Right renal cortex interstitium (tissue), 3 donors: Measurements from ENCODE around the gene PCF11. TPM values are rescaled to one million over a fixed set of nuclear protein-coding genes. Genes with fewer than 3 reads are reported as not detected.
"Not testable (repeated sequence)": the region's sequence is repeated elsewhere in the genome, so short reads cannot be mapped to it uniquely, and the experiment has no call there.

ENCODE experiments used
- DNase-seq, 3 donors: peaks; one replicate each; pipeline ENCODE4 v3.0.0-alpha.2; 2013; ENCODE audit warnings: low read depth in 3 of 3, low spot score in 2 of 3
- polyA plus RNA-seq, 3 donors: library from polyadenylated mRNA; unstranded; fragments of 120-200 nt; gene quantifications; one replicate each; pipeline ENCODE4 v1.2.1, GENCODE V29; 2013; ENCODE audit not compliant: insufficient read length in 3 of 3

Gene PCF11, protein sequence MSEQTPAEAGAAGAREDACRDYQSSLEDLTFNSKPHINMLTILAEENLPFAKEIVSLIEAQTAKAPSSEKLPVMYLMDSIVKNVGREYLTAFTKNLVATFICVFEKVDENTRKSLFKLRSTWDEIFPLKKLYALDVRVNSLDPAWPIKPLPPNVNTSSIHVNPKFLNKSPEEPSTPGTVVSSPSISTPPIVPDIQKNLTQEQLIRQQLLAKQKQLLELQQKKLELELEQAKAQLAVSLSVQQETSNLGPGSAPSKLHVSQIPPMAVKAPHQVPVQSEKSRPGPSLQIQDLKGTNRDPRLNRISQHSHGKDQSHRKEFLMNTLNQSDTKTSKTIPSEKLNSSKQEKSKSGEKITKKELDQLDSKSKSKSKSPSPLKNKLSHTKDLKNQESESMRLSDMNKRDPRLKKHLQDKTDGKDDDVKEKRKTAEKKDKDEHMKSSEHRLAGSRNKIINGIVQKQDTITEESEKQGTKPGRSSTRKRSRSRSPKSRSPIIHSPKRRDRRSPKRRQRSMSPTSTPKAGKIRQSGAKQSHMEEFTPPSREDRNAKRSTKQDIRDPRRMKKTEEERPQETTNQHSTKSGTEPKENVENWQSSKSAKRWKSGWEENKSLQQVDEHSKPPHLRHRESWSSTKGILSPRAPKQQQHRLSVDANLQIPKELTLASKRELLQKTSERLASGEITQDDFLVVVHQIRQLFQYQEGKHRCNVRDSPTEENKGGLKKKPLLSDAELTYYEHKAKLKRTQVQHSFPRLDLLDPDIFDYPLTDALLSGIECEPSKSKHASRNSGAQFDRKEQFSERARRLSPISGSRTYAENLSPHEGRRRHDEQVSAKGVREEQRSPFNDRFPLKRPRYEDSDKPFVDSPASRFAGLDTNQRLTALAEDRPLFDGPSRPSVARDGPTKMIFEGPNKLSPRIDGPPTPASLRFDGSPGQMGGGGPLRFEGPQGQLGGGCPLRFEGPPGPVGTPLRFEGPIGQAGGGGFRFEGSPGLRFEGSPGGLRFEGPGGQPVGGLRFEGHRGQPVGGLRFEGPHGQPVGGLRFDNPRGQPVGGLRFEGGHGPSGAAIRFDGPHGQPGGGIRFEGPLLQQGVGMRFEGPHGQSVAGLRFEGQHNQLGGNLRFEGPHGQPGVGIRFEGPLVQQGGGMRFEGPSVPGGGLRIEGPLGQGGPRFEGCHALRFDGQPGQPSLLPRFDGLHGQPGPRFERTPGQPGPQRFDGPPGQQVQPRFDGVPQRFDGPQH (N-terminal part only)
- 10 to 100 TPM; 71.9 to 84.7 (median 81.6) TPM for polyA plus RNA-seq

DNA sequence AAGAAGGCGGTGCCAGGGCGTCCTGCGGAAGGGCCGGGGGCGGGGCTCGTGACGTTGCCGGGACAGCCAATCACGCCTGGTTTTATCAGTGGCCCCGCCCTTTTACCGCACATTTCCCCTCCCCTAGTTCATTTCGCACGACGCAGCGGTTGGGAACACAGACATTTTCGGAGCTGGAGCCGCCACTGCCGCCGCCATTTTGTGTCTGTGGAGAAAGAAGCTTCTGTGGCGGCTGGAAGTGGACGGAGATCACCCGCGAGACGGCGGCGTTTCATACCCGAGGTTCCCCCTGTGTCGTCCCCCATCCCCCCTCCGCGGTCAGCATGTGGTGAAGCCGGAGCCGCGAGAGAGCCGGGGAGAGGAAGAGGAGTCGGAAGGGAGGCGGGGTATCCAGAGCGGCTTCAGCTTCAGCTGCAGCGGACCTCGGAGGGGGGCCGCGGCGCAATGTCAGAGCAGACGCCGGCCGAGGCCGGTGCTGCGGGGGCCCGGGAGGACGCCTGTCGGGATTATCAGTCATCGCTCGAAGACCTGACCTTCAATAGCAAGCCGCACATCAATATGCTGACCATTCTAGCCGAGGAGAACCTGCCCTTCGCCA, at the start of gene PCF11:
Gene PCF11 (plus strand): TSS at position 136 of the 598 bp plus-strand sequence. CDS start 309 bp downstream, at position 445.
- DNase-seq: no peak

DNA sequence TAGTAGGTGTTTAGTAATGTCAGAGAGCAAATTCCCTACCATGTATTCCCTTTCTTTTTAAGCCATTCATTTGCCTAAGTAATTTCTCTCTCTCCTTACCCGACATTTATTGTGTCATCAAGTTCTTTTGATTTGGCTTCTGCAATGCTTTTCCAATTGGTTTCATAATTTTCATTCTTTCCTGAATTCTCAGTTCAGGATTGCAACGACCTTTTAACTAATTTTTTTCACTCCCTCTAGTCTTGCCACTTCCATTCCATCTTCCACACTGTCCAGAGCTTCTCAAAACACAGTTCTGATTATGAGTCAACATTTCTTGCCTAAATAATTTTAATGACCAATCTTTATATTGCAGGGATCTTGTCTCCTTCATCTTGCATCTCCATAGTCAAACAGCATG, 44.0 kb upstream of the PCF11 start:
- no peak for DNase-seq

GRCh38 chr11:83115026-83115425, 41.9 kb upstream of the PCF11 start:
- no peak for DNase-seq

DNA sequence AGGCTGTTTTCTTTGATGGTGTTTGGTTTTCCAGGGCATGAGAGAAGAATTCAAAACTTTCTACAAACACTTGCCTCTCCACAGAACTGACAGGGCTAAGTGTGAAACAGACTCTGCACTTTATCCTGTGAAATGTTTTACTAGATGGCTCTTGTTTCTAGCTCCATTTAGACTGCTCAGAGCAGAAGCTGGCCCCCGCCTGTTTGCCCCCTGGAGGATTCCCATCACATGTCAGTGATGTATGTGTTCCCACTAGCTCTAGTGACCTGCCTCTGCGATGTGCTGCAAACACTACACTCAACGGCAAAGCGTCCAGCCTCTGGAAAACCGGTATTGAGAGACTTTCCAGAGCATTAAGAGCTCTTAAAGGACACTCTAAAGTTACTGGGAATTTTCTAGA, 41.4 kb upstream of the PCF11 start:
- DNase-seq: no peak

DNA sequence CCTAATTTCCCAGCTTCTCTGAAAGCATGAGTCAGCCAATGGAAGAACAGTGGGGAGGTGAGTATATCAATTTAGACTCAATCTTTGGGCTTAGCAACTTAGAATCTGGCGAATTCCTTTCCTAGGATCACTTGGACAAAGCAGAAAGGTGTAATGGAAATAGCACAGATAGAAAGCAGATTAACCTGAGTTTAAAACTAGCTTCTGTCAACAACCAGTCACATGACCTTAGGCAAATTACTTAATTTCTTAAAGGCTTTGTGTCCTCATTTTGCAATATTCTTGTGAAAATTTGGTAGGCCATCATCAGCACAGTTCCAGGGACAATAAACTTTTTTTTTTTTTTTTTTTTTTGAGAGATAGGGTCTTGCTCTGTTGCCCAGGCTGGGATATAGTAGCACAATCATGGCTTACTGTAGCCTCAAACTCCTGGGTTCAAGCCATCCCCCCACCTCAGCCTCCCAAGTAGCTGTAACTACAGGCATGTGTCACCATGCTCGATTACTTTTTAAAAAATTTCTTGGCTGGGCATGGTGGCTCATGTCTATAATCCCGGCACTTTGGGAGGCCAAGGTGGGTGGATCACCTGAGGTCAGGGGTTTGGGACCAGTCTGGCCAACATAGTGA, 40.8 kb upstream of the PCF11 start:
- no peak for DNase-seq

- no peak for DNase-seq
Observed at GRCh38 chr11:83118814-83119213, 38.1 kb upstream of the PCF11 start.

DNA sequence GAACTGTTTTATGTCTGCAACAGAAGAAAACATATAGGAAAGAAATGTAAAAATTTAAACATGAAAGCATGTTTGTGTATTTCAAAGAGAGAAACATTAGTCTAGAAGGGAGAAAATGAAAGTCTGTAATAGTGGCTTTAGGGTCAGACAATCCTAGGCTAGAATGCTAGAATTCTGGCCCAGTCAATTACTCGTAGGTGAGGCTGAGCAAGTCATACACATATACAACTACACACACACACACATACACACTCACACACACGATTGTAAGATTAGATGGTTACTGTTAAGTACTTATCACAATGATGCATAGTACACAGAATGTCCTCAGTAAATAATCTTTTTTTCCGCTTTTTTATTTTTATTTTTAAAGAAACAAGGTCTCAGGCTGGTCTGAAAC, 37.7 kb upstream of the PCF11 start:
- no peak for DNase-seq

- no peak for DNase-seq
Observed at GRCh38 chr11:83120327-83120726, 36.6 kb upstream of the PCF11 start.

- DNase-seq: no peak
Observed at GRCh38 chr11:83122050-83122449, 34.9 kb upstream of the PCF11 start.

DNA sequence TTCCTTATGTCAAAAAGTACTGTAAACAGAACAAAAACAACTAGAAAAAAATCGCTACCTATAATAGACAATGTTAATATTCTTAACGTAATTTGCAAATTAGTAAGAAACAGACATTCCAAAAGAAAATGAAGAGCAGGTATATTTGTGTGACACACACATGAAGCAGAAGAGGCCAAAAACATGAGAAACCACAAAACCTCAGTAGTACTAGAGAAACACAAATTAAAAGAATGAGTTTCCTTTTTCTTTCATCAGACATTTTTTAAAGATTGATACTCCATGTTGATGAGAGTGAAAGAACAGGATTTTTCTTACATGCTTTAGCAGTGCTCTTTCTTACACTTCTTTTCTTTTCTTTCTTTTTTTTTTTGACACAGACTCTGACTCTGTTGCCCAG, 34.2 kb upstream of the PCF11 start:
- DNase-seq: no peak

DNA sequence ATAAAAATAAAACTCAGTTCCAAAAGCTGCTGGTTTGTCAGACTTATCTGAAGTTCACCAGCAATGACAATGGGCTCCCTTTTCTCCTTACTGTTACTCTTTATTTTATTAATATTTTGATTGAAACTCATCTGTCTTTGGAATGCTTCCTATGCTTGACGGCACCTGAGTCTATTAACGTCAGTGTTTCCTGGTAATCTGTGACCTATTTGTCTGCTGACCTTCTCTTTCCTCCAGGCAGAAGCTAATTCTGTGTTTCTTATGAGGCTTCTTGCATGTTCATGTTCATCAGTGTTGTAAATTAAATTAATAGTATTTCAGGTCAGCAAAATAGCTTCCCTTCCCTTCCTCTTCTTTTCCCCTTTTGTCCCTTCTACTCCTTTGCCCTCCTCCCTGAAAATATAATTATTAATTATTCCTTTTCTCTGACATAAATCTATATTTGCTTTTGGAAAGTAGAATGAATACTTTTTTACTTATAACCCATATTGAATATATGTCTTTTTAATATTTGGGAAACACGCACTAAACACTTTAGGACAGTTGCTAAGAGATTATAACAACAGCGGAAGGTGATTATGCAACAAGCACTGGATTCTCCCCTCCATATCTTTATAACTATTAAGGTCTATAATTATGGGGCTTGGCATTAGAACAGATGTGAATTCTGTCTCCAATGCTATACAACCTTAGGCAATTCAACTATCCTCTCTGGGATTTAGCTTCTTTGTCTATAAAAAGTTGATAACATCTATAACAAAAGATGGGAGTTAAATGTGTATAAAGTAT, 32.1 kb upstream of the PCF11 start:
- no peak for DNase-seq

- no peak for DNase-seq
Observed at GRCh38 chr11:83125577-83125976, 31.4 kb upstream of the PCF11 start.

- no peak for DNase-seq
Observed at GRCh38 chr11:83127310-83127637, 29.7 kb upstream of the PCF11 start.

GRCh38 chr11:83132191-83132590, 24.7 kb upstream of the PCF11 start:
- no peak for DNase-seq

DNA sequence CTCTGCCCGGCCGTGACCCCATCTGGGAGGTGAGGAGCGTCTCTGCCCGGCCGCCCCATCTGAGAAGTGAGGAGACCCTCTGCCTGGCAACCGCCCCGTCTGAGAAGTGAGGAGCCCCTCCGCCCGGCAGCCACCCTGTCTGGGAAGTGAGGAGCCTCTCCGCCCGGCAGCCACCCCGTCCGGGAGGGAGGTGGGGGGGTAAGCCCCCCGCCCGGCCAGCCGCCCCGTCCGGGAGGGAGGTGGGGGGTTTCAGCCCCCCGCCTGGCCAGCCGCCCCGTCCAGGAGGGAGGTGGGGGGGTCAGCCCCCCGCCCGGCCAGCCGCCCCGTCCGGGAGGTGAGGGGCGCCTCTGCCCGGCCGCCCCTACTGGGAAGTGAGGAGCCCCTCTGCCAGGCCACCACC, 23.7 kb upstream of the PCF11 start:
- not testable (repeated sequence) for DNase-seq

DNA sequence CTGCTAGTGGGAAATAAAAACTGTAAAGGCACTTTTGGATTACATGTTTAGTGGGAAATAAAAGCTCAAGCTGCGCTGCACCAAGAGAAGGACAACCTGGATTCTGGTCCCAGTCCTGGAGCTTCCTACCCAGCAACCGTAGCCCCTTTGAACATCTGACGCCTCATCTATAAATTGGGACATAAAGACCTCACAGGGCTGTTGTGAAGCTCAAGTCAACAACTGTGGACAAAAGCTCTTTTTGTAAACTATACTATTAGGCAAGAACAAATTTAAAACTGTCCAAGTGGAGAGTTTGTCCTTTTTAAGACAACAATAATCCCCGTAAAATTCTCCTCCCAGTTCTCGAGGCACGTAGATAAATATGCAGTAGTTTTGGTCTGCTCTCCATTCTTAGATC, 17.6 kb upstream of the PCF11 start:
- no peak for DNase-seq

DNA sequence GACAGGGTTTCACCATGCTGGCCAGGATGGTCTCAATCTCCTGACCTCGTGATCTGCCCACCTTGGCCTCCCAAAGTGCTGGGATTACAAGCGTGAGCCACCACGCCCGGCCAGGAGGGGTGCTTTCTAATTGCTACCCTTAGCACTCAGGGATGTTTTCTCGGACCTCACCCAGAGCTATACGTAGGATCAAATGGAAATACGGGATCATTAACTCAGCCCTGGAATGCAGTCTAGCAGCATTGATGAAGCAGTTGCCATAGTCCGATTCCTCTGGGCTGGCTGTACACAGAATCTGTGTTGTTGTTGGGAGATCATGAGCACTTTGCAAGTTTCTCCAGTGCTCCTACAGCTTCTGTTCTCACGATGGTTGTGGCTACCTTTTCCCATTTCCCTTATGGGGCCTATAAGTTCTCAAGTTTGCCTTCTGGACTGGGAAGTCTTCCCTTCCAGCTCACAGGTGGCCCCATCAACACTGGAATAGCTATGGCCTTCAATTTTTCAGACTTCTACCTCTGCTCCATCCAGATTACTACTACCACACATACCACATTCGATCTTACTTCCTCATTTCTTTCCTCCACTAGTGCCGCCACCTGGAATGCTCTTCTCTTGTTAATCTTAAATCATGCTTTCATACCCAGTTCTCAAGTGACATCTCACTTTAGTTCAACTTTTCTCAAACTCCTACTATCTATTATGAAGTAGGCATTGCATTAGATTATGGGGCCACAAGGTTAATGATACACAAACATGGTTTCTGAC, 16.1 kb upstream of the PCF11 start:
- no peak for DNase-seq

GRCh38 chr11:83147895-83148294, 9.0 kb upstream of the PCF11 start:
- no peak for DNase-seq

DNA sequence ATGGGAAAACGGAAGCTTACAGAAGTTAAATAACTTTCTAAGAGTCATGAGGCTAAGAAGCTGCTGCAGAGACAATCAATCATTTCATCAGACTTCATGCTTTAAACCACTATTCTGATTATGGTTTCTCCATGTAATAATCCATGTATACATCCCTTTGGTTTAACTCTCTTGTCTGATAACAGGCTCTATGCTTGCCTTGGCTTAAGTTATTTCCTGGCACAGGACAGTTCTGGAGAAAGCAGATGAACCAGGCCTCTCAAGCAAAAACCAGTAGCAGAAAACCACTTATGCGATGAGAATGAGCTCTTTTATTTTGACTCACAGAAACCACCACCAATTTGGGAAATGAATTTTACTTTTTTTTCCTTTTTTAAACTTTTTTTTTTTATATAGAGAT, 6.5 kb upstream of the PCF11 start:
- no peak for DNase-seq
